OCI-LY3 (cell line): ENCODE results near the gene OR10R2.

Experiments
- H2AFZ ChIP-seq: fragments of 200-600, 300-600 bp; shearing (Covaris generic); 2 replicates; pipeline ENCODE4 v1.6.0; 2014; ENCODE audit warnings: antibody characterized with exemption, low read depth, low read length
- H3K27ac ChIP-seq: fragments of 200-600, 300-600 bp; sonication (generic); 2 replicates; pipeline ENCODE4 v1.5.1; 2014; ENCODE audit warnings: mild to moderate bottlenecking, low read length, moderate library complexity, mixed read lengths
- H3K27me3 ChIP-seq: fragments of 200-600, 300-600 bp; sonication (generic); 2 replicates; pipeline ENCODE4 v1.6.1; 2014; ENCODE audit warnings: low read depth, low read length, mixed read lengths
- H3K36me3 ChIP-seq: fragments of 200-600, 300-600 bp; sonication (generic); replicated peaks from 2 replicates; pipeline ENCODE3; 2014; ENCODE audit warnings: low read depth, low read length, mixed read lengths
- H3K4me1 ChIP-seq: fragments of 300-600, 200-600 bp; sonication (generic); 2 replicates; pipeline ENCODE4 v1.6.1; 2014; ENCODE audit warnings: low read length, mixed read lengths
- H3K4me2 ChIP-seq: fragments of 200-600, 300-600 bp; sonication (generic); 2 replicates; pipeline ENCODE4 v1.6.1; 2014; ENCODE audit warnings: low read length, mixed read lengths
- H3K4me3 ChIP-seq: fragments of 300-600, 200-600 bp; sonication (generic); 2 replicates; pipeline ENCODE4 v1.5.1; 2014; ENCODE audit warnings: antibody characterized with exemption, mild to moderate bottlenecking, low read length, moderate library complexity
- H3K79me2 ChIP-seq: fragments of 300-600, 200-600 bp; shearing (Covaris generic); 2 replicates; pipeline ENCODE4 v1.6.1; 2014; ENCODE audit warnings: mild to moderate bottlenecking, low read length, mixed read lengths
- H3K9ac ChIP-seq: fragments of 300-600, 200-600 bp; shearing (Covaris generic); 2 replicates; pipeline ENCODE4 v1.6.0; 2014; ENCODE audit warnings: mild to moderate bottlenecking, low read length, moderate library complexity
- H3K9me3 ChIP-seq: fragments of 200-600, 300-600 bp; shearing (Covaris generic); 2 replicates; pipeline ENCODE4 v1.6.1; 2014; ENCODE audit warnings: low read length, mixed read lengths; ENCODE audit not compliant: insufficient read depth
- H4K20me1 ChIP-seq: fragments of 200-600, 300-600 bp; sonication (generic); 2 replicates; pipeline ENCODE4 v1.6.1; 2016; ENCODE audit warnings: low read length, mixed read lengths; ENCODE audit not compliant: insufficient read depth
- EZH2phosphoT487 ChIP-seq: fragments of 200-600 bp; shearing (Covaris generic); IDR thresholded peaks from 2 replicates; pipeline ENCODE4 v1.6.1; 2018; ENCODE audit warnings: antibody characterized with exemption, mixed run types, low read depth
- TF ChIP-seq, protein P1 (sequence below): fragments of 200-600, 300-600 bp; sonication (generic); IDR thresholded peaks from 2 replicates; pipeline ENCODE4 v1.5.1; 2014; ENCODE audit warnings: antibody characterized with exemption, low read length, low read depth

Gene OR10R2

DNA sequence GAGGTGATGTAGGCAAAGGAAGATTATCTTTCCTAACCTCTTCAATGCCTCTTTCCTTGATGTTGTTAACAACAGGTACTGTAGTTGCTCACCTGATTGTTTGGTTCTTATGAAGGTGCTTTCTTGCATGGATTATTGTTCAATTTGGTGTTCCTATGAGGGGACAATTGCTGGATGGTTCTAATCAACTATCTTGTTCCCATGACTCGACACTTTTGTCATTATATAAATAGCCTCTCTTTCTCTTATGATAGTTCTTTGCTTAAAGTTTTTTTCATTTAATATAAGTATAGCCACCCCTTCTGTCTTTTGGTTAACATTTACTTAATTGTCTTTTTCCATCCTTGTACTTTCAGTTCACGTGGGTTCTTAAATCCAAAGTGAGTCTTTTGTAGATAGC, 35.5 kb downstream of the OR10R2 start:
- Histone ChIP-seq H3K79me2 (no peaks in the 10 kb centered on the region), H3K9ac (no peak overlapping the region), H2AFZ (no peak overlapping the region), H4K20me1 (no peaks in the 10 kb centered on the region), H3K4me2 (no peak overlapping the region), H3K27me3 (peaks cover 11% of the 10 kb centered on the region), H3K36me3 (no peaks in the 10 kb centered on the region), H3K9me3 (no peaks in the 10 kb centered on the region), H3K27ac (no peak overlapping the region), H3K4me3 (no peak overlapping the region), H3K4me1 (no peaks in the 10 kb centered on the region)
- TF ChIP-seq EZH2phosphoT487, result no peak
- TF ChIP-seq, protein P1, sequence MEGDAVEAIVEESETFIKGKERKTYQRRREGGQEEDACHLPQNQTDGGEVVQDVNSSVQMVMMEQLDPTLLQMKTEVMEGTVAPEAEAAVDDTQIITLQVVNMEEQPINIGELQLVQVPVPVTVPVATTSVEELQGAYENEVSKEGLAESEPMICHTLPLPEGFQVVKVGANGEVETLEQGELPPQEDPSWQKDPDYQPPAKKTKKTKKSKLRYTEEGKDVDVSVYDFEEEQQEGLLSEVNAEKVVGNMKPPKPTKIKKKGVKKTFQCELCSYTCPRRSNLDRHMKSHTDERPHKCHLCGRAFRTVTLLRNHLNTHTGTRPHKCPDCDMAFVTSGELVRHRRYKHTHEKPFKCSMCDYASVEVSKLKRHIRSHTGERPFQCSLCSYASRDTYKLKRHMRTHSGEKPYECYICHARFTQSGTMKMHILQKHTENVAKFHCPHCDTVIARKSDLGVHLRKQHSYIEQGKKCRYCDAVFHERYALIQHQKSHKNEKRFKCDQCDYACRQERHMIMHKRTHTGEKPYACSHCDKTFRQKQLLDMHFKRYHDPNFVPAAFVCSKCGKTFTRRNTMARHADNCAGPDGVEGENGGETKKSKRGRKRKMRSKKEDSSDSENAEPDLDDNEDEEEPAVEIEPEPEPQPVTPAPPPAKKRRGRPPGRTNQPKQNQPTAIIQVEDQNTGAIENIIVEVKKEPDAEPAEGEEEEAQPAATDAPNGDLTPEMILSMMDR, result no peak

DNA sequence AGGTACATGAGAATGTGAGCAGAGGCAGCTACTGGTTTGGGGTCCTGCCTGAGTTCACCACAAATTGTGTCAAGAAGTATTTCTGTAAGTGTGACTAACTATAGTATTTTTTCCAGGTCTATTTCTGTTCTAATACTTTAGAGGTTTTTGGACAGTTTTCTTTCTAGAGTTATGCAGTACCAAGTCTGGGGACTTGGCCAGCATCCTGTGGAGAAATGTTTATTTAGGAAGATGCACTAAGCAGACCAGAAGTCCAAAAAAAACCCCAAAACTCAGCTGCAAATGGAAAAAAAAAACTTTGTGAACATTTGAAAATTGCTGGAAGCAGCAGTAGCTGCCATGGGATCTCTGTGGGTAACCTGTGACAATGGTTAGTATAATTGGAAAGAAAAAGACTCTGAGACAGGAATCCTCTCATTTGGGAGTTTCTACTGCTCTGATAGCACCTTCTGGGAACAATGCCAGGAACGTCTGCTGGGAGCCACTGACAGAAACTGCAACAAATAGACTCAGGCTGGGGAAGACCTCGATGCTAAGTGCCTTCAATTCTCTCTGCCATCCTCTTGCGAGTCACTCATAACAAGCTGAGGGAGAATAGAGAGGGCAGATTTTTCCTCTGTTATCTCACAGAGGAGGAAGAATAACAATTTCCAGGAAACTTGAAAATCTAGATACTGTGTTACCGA, 37.6 kb downstream of the OR10R2 start:
- Histone ChIP-seq H3K36me3 (no peaks in the 10 kb centered on the region), H2AFZ (no peak overlapping the region), H3K4me3 (no peak overlapping the region), H3K27ac (no peak overlapping the region), H3K4me2 (no peak overlapping the region), H3K9me3 (no peaks in the 10 kb centered on the region), H4K20me1 (no peaks in the 10 kb centered on the region), H3K27me3 (peaks cover 9% of the 10 kb centered on the region), H3K9ac (no peak overlapping the region), H3K79me2 (no peaks in the 10 kb centered on the region), H3K4me1 (no peaks in the 10 kb centered on the region)
- TF ChIP-seq, protein P1, result no peak
- no peak for TF ChIP-seq EZH2phosphoT487

DNA sequence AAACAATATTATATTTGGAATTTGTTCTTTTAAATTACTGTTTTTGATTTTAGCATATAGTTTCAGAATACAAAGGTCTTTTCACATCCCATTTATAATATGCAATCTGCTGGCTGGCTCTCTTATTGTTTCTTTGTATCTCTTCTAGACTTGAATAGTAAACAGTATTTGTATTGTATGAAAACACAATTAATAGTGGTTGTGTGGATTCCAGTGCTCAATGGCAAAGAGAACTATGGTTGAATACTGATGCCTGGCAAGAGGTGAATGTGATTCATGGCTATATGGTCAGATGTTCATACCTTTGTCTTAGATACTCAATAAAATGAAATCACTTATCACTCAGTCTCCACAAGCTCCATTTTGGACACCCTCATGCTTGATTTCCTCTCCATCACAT, 44.9 kb downstream of the OR10R2 start:
- Histone ChIP-seq H3K27me3 (no peaks in the 10 kb centered on the region), H3K4me1 (peaks cover 3% of the 10 kb centered on the region; the same call in 1 of the 2 replicates), H3K9ac (no peak overlapping the region), H3K36me3 (no peaks in the 10 kb centered on the region), H3K9me3 (no peaks in the 10 kb centered on the region), H2AFZ (no peak overlapping the region), H3K4me3 (no peak overlapping the region), H3K4me2 (no peak overlapping the region), H3K27ac (no peak overlapping the region), H3K79me2 (no peaks in the 10 kb centered on the region), H4K20me1 (no peaks in the 10 kb centered on the region)
- TF ChIP-seq, protein P1, result no peak
- no peak for TF ChIP-seq EZH2phosphoT487

- Histone ChIP-seq H3K27me3 (peaks cover 6% of the 10 kb centered on the region; the same call in 1 of the 2 replicates), H4K20me1 (no peaks in the 10 kb centered on the region), H3K9me3 (no peaks in the 10 kb centered on the region), H3K4me1 (peaks cover 3% of the 10 kb centered on the region; the same call in 1 of the 2 replicates), H3K4me3 (no peak overlapping the region), H3K36me3 (no peaks in the 10 kb centered on the region), H2AFZ (no peak overlapping the region), H3K9ac (no peak overlapping the region), H3K4me2 (no peak overlapping the region), H3K27ac (no peak overlapping the region), H3K79me2 (no peaks in the 10 kb centered on the region)
- no peak for TF ChIP-seq EZH2phosphoT487
- TF ChIP-seq, protein P1, result no peak
Measured at GRCh38 chr1:158520021-158520420, 48.0 kb downstream of the OR10R2 start.
